ENCODE results near the gene HUWE1. TPM values are rescaled to one million over a fixed set of nuclear protein-coding genes. Genes with fewer than 3 reads are reported as not detected.

Gene HUWE1
- total RNA-seq, 4 donors from 2014 or later, result 152 to 208 (median 186) TPM

DNA sequence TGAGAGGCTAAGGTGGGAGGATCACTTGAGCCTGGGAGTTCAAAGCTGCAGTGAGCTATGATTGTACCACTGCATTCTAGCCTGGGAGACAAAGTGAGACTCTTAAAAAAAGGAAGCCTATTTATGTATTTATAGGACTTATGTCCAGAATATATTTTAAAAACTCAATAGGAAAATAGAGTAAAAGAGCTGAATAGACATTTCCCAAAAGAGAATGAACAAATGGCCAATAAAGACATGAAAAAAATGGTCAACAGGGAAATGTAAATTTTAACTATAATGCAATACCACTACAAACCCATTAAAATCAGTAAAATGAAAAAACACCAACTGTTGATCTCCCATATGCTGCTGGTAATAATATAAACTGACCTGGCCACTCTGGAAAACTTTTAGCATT is 115.0 kb downstream of the HUWE1 start:
- Histone ChIP-seq H3K27me3 (no peaks in the 10 kb centered on the region), H3K36me3 (peaks cover 72% of the 10 kb centered on the region), H3K27ac (no peak overlapping the region), H3K9me3 (no peaks in the 10 kb centered on the region), H3K4me3 (no peak overlapping the region), H3K4me1 (no peaks in the 10 kb centered on the region)
- TF ChIP-seq POLR2A (IDR thresholded peaks at IDR 0.05) (no peak), POLR2AphosphoS5 (IDR thresholded peaks at IDR 0.05) (no peak)
- TF ChIP-seq, protein P1, sequence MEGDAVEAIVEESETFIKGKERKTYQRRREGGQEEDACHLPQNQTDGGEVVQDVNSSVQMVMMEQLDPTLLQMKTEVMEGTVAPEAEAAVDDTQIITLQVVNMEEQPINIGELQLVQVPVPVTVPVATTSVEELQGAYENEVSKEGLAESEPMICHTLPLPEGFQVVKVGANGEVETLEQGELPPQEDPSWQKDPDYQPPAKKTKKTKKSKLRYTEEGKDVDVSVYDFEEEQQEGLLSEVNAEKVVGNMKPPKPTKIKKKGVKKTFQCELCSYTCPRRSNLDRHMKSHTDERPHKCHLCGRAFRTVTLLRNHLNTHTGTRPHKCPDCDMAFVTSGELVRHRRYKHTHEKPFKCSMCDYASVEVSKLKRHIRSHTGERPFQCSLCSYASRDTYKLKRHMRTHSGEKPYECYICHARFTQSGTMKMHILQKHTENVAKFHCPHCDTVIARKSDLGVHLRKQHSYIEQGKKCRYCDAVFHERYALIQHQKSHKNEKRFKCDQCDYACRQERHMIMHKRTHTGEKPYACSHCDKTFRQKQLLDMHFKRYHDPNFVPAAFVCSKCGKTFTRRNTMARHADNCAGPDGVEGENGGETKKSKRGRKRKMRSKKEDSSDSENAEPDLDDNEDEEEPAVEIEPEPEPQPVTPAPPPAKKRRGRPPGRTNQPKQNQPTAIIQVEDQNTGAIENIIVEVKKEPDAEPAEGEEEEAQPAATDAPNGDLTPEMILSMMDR (IDR thresholded peaks at IDR 0.05), result no peak
- no peak for DNase-seq (ENCODE audit: low spot score in 2 of 2)

GRCh38 chrX:53563324-53563723 is 123.2 kb downstream of the HUWE1 start:
- Histone ChIP-seq H3K4me1 (no peaks in the 10 kb centered on the region), H3K4me3 (no peak overlapping the region), H3K9me3 (no peaks in the 10 kb centered on the region), H3K27ac (no peak overlapping the region), H3K27me3 (no peaks in the 10 kb centered on the region), H3K36me3 (peaks cover 84% of the 10 kb centered on the region)
- no peak for DNase-seq (ENCODE audit: low spot score in 2 of 2)
- TF ChIP-seq POLR2A (IDR thresholded peaks at IDR 0.05), result no peak
- WGBS, result 85% methylated on average over 4 of the region's 4 CpGs

DNA sequence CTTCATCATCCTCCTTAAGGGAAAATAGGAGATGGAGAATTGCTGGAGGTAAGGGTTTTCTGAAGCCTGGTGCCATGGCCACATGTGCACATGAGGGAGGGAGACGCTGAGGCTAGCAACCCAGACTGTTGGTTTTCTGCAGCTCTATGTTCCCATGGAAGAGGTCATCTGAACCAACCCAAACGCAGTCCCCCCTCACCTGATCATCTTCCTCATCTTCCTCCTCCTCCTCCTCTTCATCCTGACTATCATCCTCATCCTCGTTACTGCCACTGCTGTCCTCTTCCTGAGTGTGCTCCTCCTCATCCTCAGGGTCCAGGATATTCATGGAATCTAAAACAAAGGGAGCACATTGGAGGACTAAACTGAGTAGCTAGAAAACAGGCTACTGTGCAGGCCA is 124.6 kb downstream of the HUWE1 start:
- Histone ChIP-seq H3K9me3 (no peaks in the 10 kb centered on the region), H3K27ac (no peak overlapping the region), H3K27me3 (no peaks in the 10 kb centered on the region), H3K4me1 (no peaks in the 10 kb centered on the region), H3K36me3 (peaks cover 86% of the 10 kb centered on the region), H3K4me3 (no peak overlapping the region)
- DNase-seq (ENCODE audit: low spot score in 2 of 2), result no peak
- TF ChIP-seq, protein P1 (IDR thresholded peaks at IDR 0.05), result no peak
- 70% methylated on average over 3 of the region's 3 CpGs for WGBS

- DNase-seq (ENCODE audit: low spot score in 2 of 2), result no peak
- no peaks in the 10 kb centered on the region for H3K4me1 ChIP-seq
- no peaks in the 10 kb centered on the region for H3K9me3 ChIP-seq
- TF ChIP-seq POLR2AphosphoS5 (IDR thresholded peaks at IDR 0.05) (no peak), EP300 (IDR thresholded peaks at IDR 0.05) (no peak), POLR2A (IDR thresholded peaks at IDR 0.05) (no peak)
- TF ChIP-seq, protein P1 (IDR thresholded peaks at IDR 0.05), result no peak
- H3K27ac ChIP-seq, result no peak overlapping the region
- H3K36me3 ChIP-seq, result peaks cover 85% of the 10 kb centered on the region
- H3K4me3 ChIP-seq, result no peak overlapping the region
- WGBS, result 73% methylated on average over 6 of the region's 6 CpGs
- H3K27me3 ChIP-seq, result no peaks in the 10 kb centered on the region
Measured at GRCh38 chrX:53558646-53559045, 127.9 kb downstream of the HUWE1 start.

- no peak for TF ChIP-seq POLR2AphosphoS5 (IDR thresholded peaks at IDR 0.05)
- no peak for TF ChIP-seq POLR2A (IDR thresholded peaks at IDR 0.05)
- no peak for TF ChIP-seq EP300 (IDR thresholded peaks at IDR 0.05)
- TF ChIP-seq, protein P1 (IDR thresholded peaks at IDR 0.05), result no peak
- peaks cover 85% of the 10 kb centered on the region for H3K36me3 ChIP-seq
Measured at GRCh38 chrX:53556868-53557267, 129.7 kb downstream of the HUWE1 start.

DNA sequence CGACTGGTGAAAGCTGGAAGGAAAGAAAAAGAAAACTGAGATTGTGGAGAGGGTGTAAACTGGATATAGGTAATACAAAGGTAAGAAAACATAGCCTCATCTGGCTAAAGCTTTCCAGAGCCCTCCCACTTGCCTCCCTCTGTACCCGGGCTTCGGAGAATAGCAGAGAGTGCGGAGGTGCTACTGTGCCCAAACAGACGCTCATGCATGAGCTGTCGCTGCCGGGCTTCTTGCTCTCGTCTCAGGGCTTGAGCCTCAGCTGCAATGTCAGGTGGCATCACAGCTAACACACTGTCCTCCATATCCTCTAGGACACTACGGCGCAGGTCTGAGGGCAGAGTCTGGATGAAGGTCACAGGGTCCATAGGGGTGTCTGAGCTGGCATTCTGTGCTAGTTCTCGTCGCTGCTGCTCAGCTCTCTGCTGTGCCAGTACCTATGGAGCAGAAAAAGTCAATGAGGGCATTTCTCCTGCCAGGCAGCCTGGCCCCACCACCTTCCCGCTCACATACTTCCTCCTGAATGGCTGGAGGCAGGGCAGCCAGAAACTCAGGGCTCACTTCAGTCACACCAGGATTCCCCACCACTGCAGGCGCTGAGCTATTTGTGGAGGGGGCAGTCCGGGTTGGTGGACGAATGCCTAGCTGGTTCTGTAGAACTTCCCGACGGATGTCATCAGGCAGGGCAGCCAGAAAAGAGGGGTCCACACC is 135.6 kb downstream of the HUWE1 start:
- TF ChIP-seq EP300 (IDR thresholded peaks at IDR 0.05) (no peak), POLR2A (IDR thresholded peaks at IDR 0.05) (no peak), POLR2AphosphoS5 (IDR thresholded peaks at IDR 0.05) (no peak)
- TF ChIP-seq, protein P1 (IDR thresholded peaks at IDR 0.05), result no peak
- DNase-seq (ENCODE audit: low spot score in 2 of 2), result no peak
- no peaks in the 10 kb centered on the region for H3K27me3 ChIP-seq
- H3K36me3 ChIP-seq, result peaks cover 94% of the 10 kb centered on the region
- no peaks in the 10 kb centered on the region for H3K9me3 ChIP-seq
- no peaks in the 10 kb centered on the region for H3K4me1 ChIP-seq
- 92% methylated on average over 18 of the region's 18 CpGs for WGBS
- no peak overlapping the region for H3K4me3 ChIP-seq
- H3K27ac ChIP-seq, result no peak overlapping the region

More at GRCh38 chrX:53556868-53557267, 129.7 kb downstream of the HUWE1 start:
- H3K27ac ChIP-seq, result no peak overlapping the region
- WGBS, result 78% methylated on average over 3 of the region's 3 CpGs
- no peaks in the 10 kb centered on the region for H3K9me3 ChIP-seq
- DNase-seq (ENCODE audit: low spot score in 2 of 2), result no peak
- H3K4me1 ChIP-seq, result no peaks in the 10 kb centered on the region
- H3K4me3 ChIP-seq, result no peak overlapping the region
- H3K27me3 ChIP-seq, result no peaks in the 10 kb centered on the region

Data from suprapubic skin (tissue), 4 donors.